Mesodermal cell (in vitro differentiated cells): Measurements from ENCODE around the gene ZNF727. TPM values are rescaled to one million over a fixed set of nuclear protein-coding genes. Genes with fewer than 3 reads are reported as not detected.
"Not testable (repeated sequence)": the region's sequence is repeated elsewhere in the genome, so short reads cannot be mapped to it uniquely, and the experiment has no call there.

Source experiments
- H3K27ac ChIP-seq: 2 replicates; pipeline ENCODE4 v1.7.0; 2013; ENCODE audit warnings: mild to moderate bottlenecking, low read depth, low read length, moderate library complexity; ENCODE audit not compliant: severe bottlenecking
- H3K36me3 ChIP-seq: 2 replicates; pipeline ENCODE4 v1.7.1; 2013; ENCODE audit warnings: mild to moderate bottlenecking, low read length, moderate library complexity; ENCODE audit not compliant: control insufficient read depth, insufficient read depth
- H3K4me1 ChIP-seq: one replicate; pipeline ENCODE4 v1.7.1; 2013; ENCODE audit warnings: mild to moderate bottlenecking, low read length; ENCODE audit not compliant: insufficient read depth, control insufficient read depth, poor library complexity, severe bottlenecking
- H3K4me3 ChIP-seq: 2 replicates; pipeline ENCODE4 v1.7.0; 2013; ENCODE audit warnings: low read length, control low read depth, mild to moderate bottlenecking; ENCODE audit not compliant: insufficient read depth, poor library complexity, severe bottlenecking; ENCODE audit errors: extremely low read depth
- H3K9me3 ChIP-seq: 2 replicates; pipeline ENCODE4 v1.7.1; 2013; ENCODE audit warnings: mild to moderate bottlenecking, low read length, moderate library complexity; ENCODE audit not compliant: control insufficient read depth
- WGBS, 2 experiments: methylation state at CpG; one replicate each; pipeline ENCODE4 v1.1.5; 2013; ENCODE audit warnings: missing lambda C conversion rate in 2 of 2; ENCODE audit not compliant: insufficient coverage in 2 of 2; 5-methylcytosine and 5-hydroxymethylcytosine counted together
- polyA plus RNA-seq, 2 experiments: library from polyadenylated mRNA; stranded (reverse); fragments of 50-300 nt; gene quantifications; one replicate each; pipeline ENCODE4 v1.2.3, GENCODE V29; 2013

ZNF727 gene
- polyA plus RNA-seq (2013, experiment 1 of 2) = not detected
- not detected for polyA plus RNA-seq (2013, experiment 2 of 2)

DNA sequence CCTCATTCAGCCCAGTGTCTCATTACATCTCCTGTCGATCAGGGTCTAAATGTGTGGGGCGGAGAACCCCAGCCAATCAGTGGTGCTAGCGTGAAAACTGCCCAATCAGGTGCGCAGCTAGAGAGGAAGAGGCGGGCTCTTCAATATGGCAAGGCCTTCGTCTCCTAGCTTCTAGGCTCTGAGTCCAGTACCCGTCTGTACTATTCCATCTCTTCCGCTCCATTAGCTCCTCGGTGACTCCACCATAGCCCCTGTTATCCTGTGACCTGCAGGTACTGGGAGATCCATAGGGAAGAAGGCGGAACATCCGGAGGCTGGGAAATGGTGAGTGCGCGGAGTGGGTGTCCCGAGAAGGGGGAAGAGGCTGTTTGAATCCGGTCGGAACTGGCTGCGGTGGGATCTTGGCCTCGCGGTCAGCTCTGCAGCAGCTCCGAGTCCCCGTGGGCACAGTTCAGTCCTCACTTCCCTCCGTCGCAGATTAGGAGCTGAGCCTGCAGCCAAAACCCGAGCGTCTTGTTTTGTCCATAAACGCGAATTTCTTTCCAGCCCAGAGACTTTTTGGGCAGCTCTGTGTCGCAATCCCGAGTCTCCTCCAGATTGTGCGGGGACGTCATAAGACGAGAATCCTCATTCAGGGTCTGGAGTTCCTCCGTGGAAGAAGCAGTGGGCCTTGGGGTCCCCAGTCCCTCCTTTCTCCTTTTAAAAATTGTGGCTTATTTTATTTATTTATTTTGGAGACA lies at the start of gene ZNF727:
Gene ZNF727, plus strand, starts transcription at position 134 of the 740 bp plus-strand sequence. Its CDS starts 188 bp downstream, at position 322.
- 86 to 87% methylated on average over 29 to 32 of the region's 33 CpGs for WGBS, 2 experiments
- no peaks in the 10 kb centered on the region for H3K4me1 ChIP-seq
- H3K9me3 ChIP-seq = peaks cover 51% of the 10 kb centered on the region
- no peak within 1 kb of the TSS for H3K4me3 ChIP-seq
- H3K36me3 ChIP-seq = no peaks in the 10 kb centered on the region
- no peak within 1 kb of the TSS for H3K27ac ChIP-seq

DNA sequence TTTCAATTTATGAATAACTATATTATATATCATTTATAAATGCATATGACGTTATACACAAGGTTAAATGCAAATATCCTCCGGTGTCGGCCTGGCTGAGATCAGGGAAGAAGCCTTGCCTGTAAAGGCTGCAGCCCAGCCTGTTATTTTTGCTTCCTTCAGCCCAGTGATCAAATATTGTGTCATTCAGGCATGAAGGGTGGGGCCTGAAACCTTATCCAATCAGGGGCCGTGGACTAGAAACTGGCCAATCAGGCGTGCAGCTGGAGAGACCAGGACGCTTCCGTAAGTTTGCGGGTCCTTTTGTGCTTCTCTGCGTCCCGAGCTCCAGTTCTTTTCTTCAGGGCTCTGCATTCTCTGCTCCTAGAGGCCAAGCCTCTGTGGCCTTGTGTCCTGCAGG lies 46.7 kb upstream of the ZNF727 start, which contains the start of gene ZNF722:
Gene ZNF722, plus strand, starts transcription at position 301 of the 400 bp plus-strand sequence. CDS start 113 bp downstream, outside the sequence.
- Histone ChIP-seq H3K9me3 (peaks cover 49% of the 10 kb centered on the region), H3K4me3 (no peak within 1 kb of the TSS)
- 83 to 94% methylated on average over 7 to 9 of the region's 10 CpGs for WGBS, 2 experiments

DNA sequence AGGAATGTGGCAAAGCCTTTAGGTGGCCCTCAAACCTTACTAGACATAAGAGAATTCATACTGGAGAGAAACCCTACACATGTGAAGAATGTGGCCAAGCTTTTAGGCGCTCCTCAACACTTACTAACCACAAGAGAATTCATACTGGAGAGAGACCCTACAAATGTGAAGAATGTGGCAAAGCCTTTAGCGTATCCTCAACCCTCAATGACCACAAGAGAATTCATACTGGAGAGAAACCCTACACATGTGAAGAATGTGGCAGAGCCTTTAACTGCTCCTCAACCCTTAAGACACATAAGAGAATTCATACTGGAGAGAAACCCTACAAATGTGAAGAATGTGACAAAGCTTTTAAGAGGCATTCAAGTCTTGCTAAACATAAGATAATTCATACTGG lies 29.7 kb upstream of the ZNF727 start:
- H3K4me1 ChIP-seq, H3K36me3 ChIP-seq, H3K4me3 ChIP-seq, H3K27ac ChIP-seq: not testable (repeated sequence)
- 67% methylated on average over 2 of the region's 2 CpGs; no CpG with 5 or more reads in 1 of the 2 experiments for WGBS, 2 experiments
- peaks cover 43% of the 10 kb centered on the region for H3K9me3 ChIP-seq

More for the DNA sequence above, 46.7 kb upstream of the ZNF727 start, which contains the start of gene ZNF722:
- Histone ChIP-seq H3K4me1 (no peaks in the 10 kb centered on the region), H3K27ac (no peak within 1 kb of the TSS), H3K36me3 (no peaks in the 10 kb centered on the region)

DNA sequence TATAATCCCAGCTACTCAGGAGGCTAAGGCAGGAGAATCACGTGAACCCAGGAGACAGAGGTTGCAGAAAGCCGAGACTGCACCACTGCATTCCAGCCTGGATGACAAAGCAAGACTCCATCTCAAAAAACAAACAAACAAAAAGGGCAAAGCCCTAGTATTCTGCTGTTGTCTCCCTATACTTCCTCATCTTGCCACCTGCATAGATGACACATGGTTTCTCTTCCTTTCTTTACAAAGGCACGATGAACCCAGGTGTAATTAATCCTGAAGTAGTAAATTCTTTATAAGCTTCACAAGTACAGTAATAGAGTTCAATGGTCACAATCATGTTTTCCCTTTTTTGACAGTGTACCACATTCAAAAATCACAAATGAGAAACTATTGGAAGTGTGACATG lies 9.8 kb upstream of the ZNF727 start:
- Histone ChIP-seq H3K9me3 (peaks cover 75% of the 10 kb centered on the region), H3K27ac (no peak overlapping the region), H3K4me1 (no peaks in the 10 kb centered on the region), H3K36me3 (no peaks in the 10 kb centered on the region), H3K4me3 (no peak overlapping the region)
- 68 to 83% methylated on average over 1 to 2 of the region's 3 CpGs for WGBS, 2 experiments

DNA sequence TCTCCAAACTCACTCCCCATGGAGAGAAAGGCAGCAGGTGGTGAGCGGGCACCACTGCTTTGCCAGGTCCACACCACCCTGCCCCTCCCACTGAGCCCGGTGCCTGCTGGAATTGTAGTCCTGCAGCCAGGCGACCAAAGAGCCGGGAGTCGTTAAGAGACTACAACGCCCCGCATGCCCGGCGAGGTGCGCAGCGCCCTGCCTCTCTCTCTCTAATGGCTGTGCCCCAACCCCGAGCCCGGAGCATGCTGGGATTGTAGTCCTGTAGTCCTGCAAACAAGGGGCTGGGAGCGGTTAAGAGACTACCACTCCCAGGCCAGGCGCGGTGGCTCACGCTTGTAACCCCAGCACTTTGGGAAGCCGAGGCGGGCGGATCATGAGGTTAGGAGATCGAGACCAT lies 8.1 kb upstream of the ZNF727 start:
- peaks cover 71% of the 10 kb centered on the region for H3K9me3 ChIP-seq
- H3K27ac ChIP-seq = no peak overlapping the region
- H3K4me1 ChIP-seq = no peaks in the 10 kb centered on the region
- 89 to 90% methylated on average over 21 of the region's 21 CpGs for WGBS, 2 experiments
- no peaks in the 10 kb centered on the region for H3K36me3 ChIP-seq
- no peak overlapping the region for H3K4me3 ChIP-seq

DNA sequence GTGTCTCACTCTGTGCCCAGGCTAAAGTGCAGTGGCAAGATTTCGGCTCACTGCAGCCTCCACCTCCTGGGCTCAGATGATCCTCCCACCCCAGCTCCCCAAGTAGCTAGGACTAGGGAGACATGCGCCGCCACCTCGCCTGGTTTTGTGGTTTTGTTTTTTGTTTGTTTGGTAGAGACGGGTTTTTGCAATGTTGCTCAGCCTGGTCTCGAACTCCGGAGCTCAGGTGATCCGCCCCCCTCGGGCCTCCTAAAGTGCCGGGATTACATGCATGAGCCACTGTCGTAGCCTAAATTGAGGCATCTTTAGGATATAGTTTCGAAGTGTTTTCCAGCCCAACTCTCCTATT lies 781 bp downstream of the ZNF727 start:
- Histone ChIP-seq H3K36me3 (no peaks in the 10 kb centered on the region), H3K4me3 (no peak overlapping the region), H3K27ac (no peak overlapping the region), H3K4me1 (no peaks in the 10 kb centered on the region), H3K9me3 (peaks cover 49% of the 10 kb centered on the region)
- 80 to 88% methylated on average over 1 to 5 of the region's 12 CpGs for WGBS, 2 experiments

DNA sequence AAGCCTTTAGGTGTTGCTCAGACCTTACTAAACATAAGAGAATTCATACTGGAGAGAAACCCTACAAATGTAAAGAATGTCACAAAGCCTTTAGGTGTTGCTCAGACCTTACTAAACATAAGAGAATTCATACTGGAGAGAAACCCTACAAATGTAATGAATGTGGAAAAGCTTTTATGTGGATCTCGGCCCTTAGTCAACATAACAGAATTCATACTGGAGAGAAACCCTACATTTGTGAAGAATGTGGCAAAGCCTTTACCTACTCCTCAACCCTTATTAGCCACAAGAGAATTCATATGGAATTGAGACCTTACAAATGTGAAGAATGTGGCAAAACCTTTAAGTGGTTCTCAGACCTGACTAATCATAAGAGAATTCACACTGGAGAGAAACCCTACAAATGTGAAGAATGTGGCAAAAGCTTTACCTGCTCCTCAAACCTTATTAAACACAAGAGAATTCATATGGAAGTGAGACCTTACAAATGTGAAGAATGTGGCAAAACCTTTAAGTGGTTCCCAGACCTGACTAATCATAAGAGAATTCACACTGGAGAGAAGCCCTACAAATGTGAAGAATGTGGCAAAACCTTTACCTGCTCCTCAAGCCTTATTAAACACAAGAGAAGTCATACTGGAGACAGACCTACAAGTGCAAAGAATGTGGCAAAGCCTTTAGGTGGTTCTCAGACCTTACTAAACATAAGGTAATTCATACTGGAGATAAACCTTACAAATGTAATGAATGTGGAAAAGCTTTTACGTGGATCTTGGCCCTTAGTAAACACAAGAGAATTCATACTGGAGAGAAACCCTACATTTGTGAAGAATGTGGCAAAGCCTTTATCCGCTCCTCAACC lies 32.8 kb downstream of the ZNF727 start:
- peaks cover 75% of the 10 kb centered on the region for H3K9me3 ChIP-seq
- H3K4me3 ChIP-seq, H3K27ac ChIP-seq, H3K4me1 ChIP-seq, H3K36me3 ChIP-seq: not testable (repeated sequence)
- no CpG with 5 or more reads among the region's 3 CpGs for WGBS, 2 experiments

DNA sequence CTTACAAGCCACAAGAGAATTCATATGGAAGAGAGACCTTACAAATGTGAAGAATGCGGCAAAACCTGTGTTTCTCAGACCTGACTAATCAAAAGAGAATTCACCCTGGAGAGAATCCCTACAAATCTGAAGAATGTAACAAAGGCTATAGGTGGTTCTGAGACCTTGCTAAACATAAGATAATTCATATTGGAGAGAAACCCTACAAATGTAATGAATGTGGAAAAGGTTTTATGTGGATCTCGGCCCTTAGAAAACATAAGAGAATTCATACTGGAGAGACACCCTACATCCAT lies 33.4 kb downstream of the ZNF727 start:
- Histone ChIP-seq H3K27ac (no peak overlapping the region), H3K4me1 (no peaks in the 10 kb centered on the region), H3K4me3 (no peak overlapping the region), H3K9me3 (peaks cover 79% of the 10 kb centered on the region), H3K36me3 (no peaks in the 10 kb centered on the region)
- WGBS, 2 experiments = no CpG with 5 or more reads among the region's 2 CpGs

DNA sequence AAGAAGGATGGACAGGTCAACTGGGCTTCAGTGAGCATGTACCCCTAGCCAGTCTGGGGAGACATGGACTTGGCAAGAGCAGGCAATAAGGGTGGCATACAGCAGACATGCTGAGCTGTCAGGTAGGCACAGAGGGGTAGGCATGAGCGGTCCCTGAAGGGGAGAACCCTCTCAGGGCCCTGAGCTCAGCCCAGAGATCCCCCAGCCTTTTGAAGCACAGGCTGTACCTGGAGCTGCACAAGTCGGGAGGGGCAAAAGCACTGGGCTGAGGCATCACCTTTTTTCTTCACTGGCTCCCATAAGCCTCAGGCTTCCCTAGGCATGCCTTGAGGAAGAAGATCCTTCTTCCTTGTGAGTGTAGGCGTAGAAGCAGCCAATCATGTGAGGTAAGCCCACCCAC lies 42.3 kb downstream of the ZNF727 start:
- H3K4me1 ChIP-seq = no peaks in the 10 kb centered on the region
- H3K27ac ChIP-seq = no peak overlapping the region
- H3K9me3 ChIP-seq = peaks cover 64% of the 10 kb centered on the region
- H3K4me3 ChIP-seq = no peak overlapping the region
- no peaks in the 10 kb centered on the region for H3K36me3 ChIP-seq
- 36 to 47% methylated on average over 3 of the region's 3 CpGs for WGBS, 2 experiments

DNA sequence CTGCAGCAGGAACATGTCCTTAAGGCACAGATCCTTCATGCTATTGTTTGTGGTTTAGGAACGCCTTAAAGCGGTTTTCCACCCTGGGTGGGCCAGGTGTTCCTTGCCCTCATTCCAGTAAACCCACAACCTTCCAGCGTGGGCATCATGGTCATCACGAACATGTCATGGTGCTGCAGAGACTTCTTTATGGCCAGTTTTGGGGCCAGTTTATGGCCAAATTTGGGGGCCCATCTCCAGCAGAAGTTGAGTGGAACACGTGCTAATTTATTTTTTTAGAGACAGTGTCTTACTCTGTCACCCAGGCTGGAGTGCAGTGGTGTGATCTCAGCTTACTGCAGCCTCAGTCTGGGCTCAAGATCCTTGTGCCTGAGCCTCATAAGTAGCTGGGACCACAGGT lies 43.6 kb downstream of the ZNF727 start:
- H3K9me3 ChIP-seq = peaks cover 62% of the 10 kb centered on the region
- H3K4me1 ChIP-seq, H3K36me3 ChIP-seq, H3K27ac ChIP-seq, H3K4me3 ChIP-seq: not testable (repeated sequence)
- WGBS, 2 experiments = 63 to 71% methylated on average over 4 to 5 of the region's 5 CpGs
